Sigmoid colon (tissue), 7 donors: ENCODE data around the gene PLEKHG7. TPM values are rescaled to one million over a fixed set of nuclear protein-coding genes. Genes with fewer than 3 reads are reported as not detected.

Experiments
- DNase-seq: peaks from one replicate; pipeline ENCODE4 v3.0.0-alpha.2; 2019
- H3K27ac ChIP-seq, 4 donors: fragments of 200-600 bp; sonication (generic); one replicate each; pipeline ENCODE4 v1.5.1; 2016 to 2019; ENCODE audit warnings: mild to moderate bottlenecking in 1 of 4
- H3K27me3 ChIP-seq, 3 donors: fragments of 200-600 bp; sonication (generic); one replicate each; pipeline ENCODE4 v1.5.1; 2019; ENCODE audit warnings: mild to moderate bottlenecking in 1 of 3
- H3K36me3 ChIP-seq, 4 donors: fragments of 200-600 bp; sonication (generic); one replicate each; pipeline ENCODE4 v1.5.1; 2016 to 2019
- H3K4me1 ChIP-seq, 4 donors: fragments of 200-600 bp; sonication (generic); one replicate each; pipeline ENCODE4 v1.5.1; 2017 to 2019
- H3K4me3 ChIP-seq, 4 donors: fragments of 200-600 bp; sonication (generic); one replicate each; pipeline ENCODE4 v1.5.1; 2017 to 2019; ENCODE audit warnings: mild to moderate bottlenecking in 2 of 4, moderate library complexity in 1 of 4
- H3K9me3 ChIP-seq, 4 donors: fragments of 200-600 bp in 3 of 4; sonication (generic) in 3 of 4; one replicate each; pipeline versions ENCODE4 v1.5.1 to v1.6.1; 2013 to 2019
- CTCF ChIP-seq, 4 experiments: fragments of 450-650 bp in 3 of 4; fragments of 200-600 bp in 1 of 4; IDR thresholded peaks; one replicate each; pipeline ENCODE4 v1.5.1; 2016 to 2019; ENCODE audit warnings: antibody characterized with exemption in 4 of 4, mild to moderate bottlenecking in 3 of 4, moderate library complexity in 2 of 4
- EP300 ChIP-seq, 4 donors: sonication (generic); formaldehyde crosslinking; IDR thresholded peaks; one replicate each; pipeline ENCODE4 v1.6.1; 2017; ENCODE audit warnings: antibody characterized with exemption in 4 of 4
- POLR2A ChIP-seq, 2 donors: fragments of 450-650 bp; IDR thresholded peaks; one replicate each; pipeline ENCODE4 v1.6.1; 2016; ENCODE audit warnings: antibody characterized with exemption in 2 of 2, mild to moderate bottlenecking in 2 of 2, moderate library complexity in 2 of 2
- POLR2AphosphoS5 ChIP-seq, 4 donors: sonication (generic); formaldehyde crosslinking; IDR thresholded peaks; one replicate each; pipeline ENCODE4 v1.6.1; 2017; ENCODE audit warnings: antibody characterized with exemption in 4 of 4
- WGBS, 2 donors: extraction: QIAGEN DNeasy Blood & Tissue Kit; methylation state at CpG; one replicate each; pipeline ENCODE4 v1.1.7; 2013; 5-methylcytosine and 5-hydroxymethylcytosine counted together
- intact Hi-C: fragments of 100-400 bp; cut with DNase I; formaldehyde crosslinking; loops from one replicate; pipeline ENCODE4 v1.15.1; 2023
- polyA plus RNA-seq, 3 donors: library from polyadenylated mRNA; stranded (reverse); fragments of 200-250 nt; gene quantifications; one replicate each; pipeline ENCODE4 v1.2.3, GENCODE V29; 2013
- total RNA-seq, 4 donors: library from RNA; depleted of rRNA; stranded (reverse); fragments of >200 nt; gene quantifications; one replicate each; pipeline ENCODE4 v1.1.0, GENCODE V29; 2016
- donor health status: healthy with polysubstance abuse.
- donor health status: Bipolar disorder and iron deficiency.
- donor health status: healthy.

Gene PLEKHG7
- total and polyA plus RNA-seq, 7 donors: 0.23 to 0.71 (median 0.50) TPM; not detected in 3

GRCh38 chr12:92794814-92795213 lies 92.0 kb downstream of the PLEKHG7 start:
- intact Hi-C loops: no loop called here
- H3K4me3 ChIP-seq: no peak overlapping the region
- TF ChIP-seq EP300 (IDR thresholded peaks at IDR 0.05) (no peak), POLR2A (IDR thresholded peaks at IDR 0.05) (no peak), CTCF (IDR thresholded peaks at IDR 0.05) (no peak), POLR2AphosphoS5 (IDR thresholded peaks at IDR 0.05) (no peak)
- no peak for DNase-seq
- no peaks in the 10 kb centered on the region for H3K4me1 ChIP-seq
- no peaks in the 10 kb centered on the region for H3K27me3 ChIP-seq
- H3K9me3 ChIP-seq: peaks cover 0 to 6% (median under 1%) of the 10 kb centered on the region in 4 donors
- H3K36me3 ChIP-seq: peaks cover 0 to 43% (median 3%) of the 10 kb centered on the region in 4 donors
- H3K27ac ChIP-seq: no peak overlapping the region

GRCh38 chr12:92796650-92797049 lies 93.9 kb downstream of the PLEKHG7 start:
- Histone ChIP-seq H3K9me3 (no peaks in the 10 kb centered on the region), H3K4me1 (no peaks in the 10 kb centered on the region), H3K4me3 (no peak overlapping the region), H3K27me3 (no peaks in the 10 kb centered on the region), H3K36me3 (peaks cover 0 to 56% (median 2%) of the 10 kb centered on the region in 4 donors), H3K27ac (no peak overlapping the region)
- no peak for DNase-seq
- intact Hi-C loops: no loop called here
- TF ChIP-seq POLR2A (IDR thresholded peaks at IDR 0.05) (no peak), EP300 (IDR thresholded peaks at IDR 0.05) (no peak), POLR2AphosphoS5 (IDR thresholded peaks at IDR 0.05) (no peak), CTCF (IDR thresholded peaks at IDR 0.05) (no peak)

GRCh38 chr12:92802906-92803305 lies 100.1 kb downstream of the PLEKHG7 start:
- H3K27me3 ChIP-seq: no peaks in the 10 kb centered on the region
- H3K4me3 ChIP-seq: no peak overlapping the region
- intact Hi-C loops: no loop called here
- no peaks in the 10 kb centered on the region for H3K4me1 ChIP-seq
- H3K27ac ChIP-seq: no peak overlapping the region
- no peaks in the 10 kb centered on the region for H3K9me3 ChIP-seq
- TF ChIP-seq POLR2A (IDR thresholded peaks at IDR 0.05) (no peak), POLR2AphosphoS5 (IDR thresholded peaks at IDR 0.05) (no peak), CTCF (IDR thresholded peaks at IDR 0.05) (no peak)
- H3K36me3 ChIP-seq: peaks cover 0 to 59% (median 6%) of the 10 kb centered on the region in 4 donors
- WGBS, 2 donors: 78 to 81% methylated on average over 3 of the region's 3 CpGs
- DNase-seq: no peak

- peaks cover 0 to 59% (median 5%) of the 10 kb centered on the region in 4 donors for H3K36me3 ChIP-seq
- H3K27me3 ChIP-seq: no peaks in the 10 kb centered on the region
- H3K27ac ChIP-seq: no peak overlapping the region
- no peak overlapping the region for H3K4me3 ChIP-seq
- intact Hi-C loops: no loop called here
- H3K9me3 ChIP-seq: no peaks in the 10 kb centered on the region
- TF ChIP-seq POLR2A (IDR thresholded peaks at IDR 0.05) (no peak), POLR2AphosphoS5 (IDR thresholded peaks at IDR 0.05) (no peak), CTCF (IDR thresholded peaks at IDR 0.05) (no peak), EP300 (IDR thresholded peaks at IDR 0.05) (no peak)
- no peak for DNase-seq
- 96 to 100% methylated on average over 1 of the region's 1 CpG for WGBS, 2 donors
- no peaks in the 10 kb centered on the region for H3K4me1 ChIP-seq
Observed at GRCh38 chr12:92803903-92804302, 101.1 kb downstream of the PLEKHG7 start.

- Histone ChIP-seq H3K27me3 (no peaks in the 10 kb centered on the region), H3K9me3 (no peaks in the 10 kb centered on the region), H3K4me1 (no peaks in the 10 kb centered on the region), H3K27ac (no peak overlapping the region), H3K4me3 (no peak overlapping the region), H3K36me3 (peaks cover 0 to 80% (median 5%) of the 10 kb centered on the region in 4 donors)
- no peak for TF ChIP-seq CTCF (IDR thresholded peaks at IDR 0.05)
- no peak for TF ChIP-seq POLR2AphosphoS5 (IDR thresholded peaks at IDR 0.05)
- no peak for TF ChIP-seq EP300 (IDR thresholded peaks at IDR 0.05)
- no peak for TF ChIP-seq POLR2A (IDR thresholded peaks at IDR 0.05)
- no peak for DNase-seq
- intact Hi-C loops: no loop called here
- WGBS, 2 donors: 72 to 95% methylated on average over 4 of the region's 4 CpGs
Observed at GRCh38 chr12:92810370-92810769, 107.6 kb downstream of the PLEKHG7 start.
